Calu3 (cell line): ENCODE data around the gene EPB42. TPM values are rescaled to one million over a fixed set of nuclear protein-coding genes. Genes with fewer than 3 reads are reported as not detected.
"Not testable (repeated sequence)": the region's sequence is repeated elsewhere in the genome, so short reads cannot be mapped to it uniquely, and the experiment has no call there.

Experiments used
- BruUV-seq: library from RNA; stranded (reverse); fragments of 400-500 nt; replicated peaks from 2 replicates; lab custom pipeline; 2021; lab: Mats Ljungman, UMichigan
- CTCF ChIA-PET: fragments of 300-600 bp; sonication (Branson Sonifier 250); formaldehyde crosslinking; loops from one replicate; lab custom pipeline; 2022; ENCODE audit warnings: antibody characterized with exemption; lab: Charles Lee
- DNase-seq: peaks from one replicate; pipeline ENCODE4 v3.0.0; 2022
- H3K27ac Mint-ChIP-seq: one replicate; pipeline ENCODE4 v1.8.0; 2022; ENCODE audit warnings: mixed read lengths; ENCODE audit not compliant: unreplicated experiment
- H3K27me3 Mint-ChIP-seq: one replicate; pipeline ENCODE4 v1.8.0; 2022; ENCODE audit warnings: mixed read lengths; ENCODE audit not compliant: unreplicated experiment
- H3K36me3 Mint-ChIP-seq: one replicate; pipeline ENCODE4 v1.8.0; 2022; ENCODE audit warnings: mild to moderate bottlenecking, moderate library complexity, mixed read lengths; ENCODE audit not compliant: insufficient read depth, unreplicated experiment
- H3K4me1 Mint-ChIP-seq: one replicate; pipeline ENCODE4 v1.8.0; 2022; ENCODE audit warnings: mild to moderate bottlenecking, low read depth, mixed read lengths; ENCODE audit not compliant: unreplicated experiment
- H3K4me3 Mint-ChIP-seq: one replicate; pipeline ENCODE4 v1.8.0; 2022; ENCODE audit warnings: mild to moderate bottlenecking, low read depth, moderate library complexity, mixed read lengths; ENCODE audit not compliant: unreplicated experiment
- H3K9me3 Mint-ChIP-seq: one replicate; pipeline ENCODE4 v1.8.0; 2022; ENCODE audit warnings: low read depth, mixed read lengths; ENCODE audit not compliant: unreplicated experiment
- intact Hi-C: fragments of 100-400 bp; cut with micrococcal nuclease; formaldehyde crosslinking; loops from one replicate; pipeline ENCODE4 v1.10.0; 2022; ENCODE audit not compliant: unreplicated experiment
- total RNA-seq: library from RNA; stranded (reverse); gene quantifications from 2 replicates; pipeline ENCODE4 v1.2.3, GENCODE V29; 2022
- TF ChIP-seq, protein P1 (sequence below): fragments of 200-600 bp; IDR thresholded peaks from one replicate; pipeline ENCODE4 v1.8.0; 2022; ENCODE audit warnings: antibody characterized with exemption; ENCODE audit not compliant: unreplicated experiment

The EPB42 gene
- total RNA-seq, 1 experiment from 2014 or later, result not detected

DNA sequence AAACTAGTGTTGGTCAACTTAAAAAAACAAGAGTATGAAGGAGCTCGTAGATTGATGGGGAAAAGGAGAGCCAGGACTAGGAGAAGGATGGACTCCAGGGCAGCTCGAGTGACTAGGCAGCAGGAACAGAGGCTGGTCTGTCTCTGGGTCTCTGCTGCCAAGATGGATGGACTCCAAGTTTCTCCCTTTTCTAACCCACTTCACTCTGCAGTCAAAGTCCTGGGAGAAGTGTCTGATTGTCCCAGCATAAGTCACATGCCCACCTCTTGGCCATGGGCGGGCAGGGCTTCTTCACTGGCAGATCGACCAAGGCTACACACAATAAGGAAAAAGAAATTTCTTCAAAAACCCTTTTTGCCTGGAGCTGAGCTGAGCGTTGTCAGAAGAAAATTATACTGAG lies 9.2 kb upstream of the EPB42 start:
- CTCF ChIA-PET, result no interaction called here

DNA sequence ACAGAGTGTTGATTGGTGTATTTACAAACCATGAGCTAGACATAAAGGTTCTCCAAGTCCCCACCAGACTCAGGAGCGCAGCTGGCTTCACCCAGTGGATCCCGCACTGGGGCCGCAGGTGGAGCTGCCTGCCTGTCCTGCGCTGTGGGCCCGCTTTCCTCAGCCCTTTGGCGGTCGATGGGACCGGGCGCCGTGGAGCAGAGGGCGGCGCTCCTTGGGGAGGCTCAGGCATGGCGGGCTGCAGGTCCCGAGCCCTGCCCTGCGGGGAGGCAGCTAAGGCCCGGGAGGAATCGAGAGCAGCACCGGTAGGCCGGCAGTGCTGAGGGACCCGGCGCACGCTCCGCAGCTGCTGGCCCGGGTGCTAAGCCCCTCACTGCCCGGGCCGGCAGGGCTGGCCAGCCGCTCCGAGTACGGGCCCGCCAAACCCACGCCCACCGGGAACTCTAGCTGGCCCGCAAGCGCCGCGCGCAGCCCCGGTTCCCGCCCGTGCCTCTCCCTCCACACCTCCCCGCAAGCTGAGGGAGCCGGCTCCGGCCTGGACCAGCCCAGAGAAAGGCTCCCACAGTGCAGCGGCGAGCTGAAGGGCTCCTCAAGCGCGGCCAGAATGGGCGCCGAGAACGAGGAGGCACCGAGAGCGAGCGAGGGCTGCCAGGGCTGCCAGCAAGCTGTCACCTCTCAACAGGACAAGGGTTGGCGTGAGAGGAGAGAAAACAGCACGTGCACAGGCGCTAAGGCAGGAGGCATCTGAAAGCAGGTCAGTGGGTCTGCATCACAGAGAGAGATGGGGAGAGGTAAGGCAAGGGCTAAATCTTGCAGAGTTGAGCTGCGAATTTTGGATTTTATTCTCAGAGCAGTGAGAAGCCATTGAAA lies 5.9 kb upstream of the EPB42 start:
- CTCF ChIA-PET, result interaction anchor here (1.6 to 2.4 kb wide), 2 partner anchors 15 to 59 kb away, joined by 5 to 55 read pairs; no protein-coding TSS in a partner anchor
- no TSS peak for BruUV-seq
- TF ChIP-seq, protein P1, sequence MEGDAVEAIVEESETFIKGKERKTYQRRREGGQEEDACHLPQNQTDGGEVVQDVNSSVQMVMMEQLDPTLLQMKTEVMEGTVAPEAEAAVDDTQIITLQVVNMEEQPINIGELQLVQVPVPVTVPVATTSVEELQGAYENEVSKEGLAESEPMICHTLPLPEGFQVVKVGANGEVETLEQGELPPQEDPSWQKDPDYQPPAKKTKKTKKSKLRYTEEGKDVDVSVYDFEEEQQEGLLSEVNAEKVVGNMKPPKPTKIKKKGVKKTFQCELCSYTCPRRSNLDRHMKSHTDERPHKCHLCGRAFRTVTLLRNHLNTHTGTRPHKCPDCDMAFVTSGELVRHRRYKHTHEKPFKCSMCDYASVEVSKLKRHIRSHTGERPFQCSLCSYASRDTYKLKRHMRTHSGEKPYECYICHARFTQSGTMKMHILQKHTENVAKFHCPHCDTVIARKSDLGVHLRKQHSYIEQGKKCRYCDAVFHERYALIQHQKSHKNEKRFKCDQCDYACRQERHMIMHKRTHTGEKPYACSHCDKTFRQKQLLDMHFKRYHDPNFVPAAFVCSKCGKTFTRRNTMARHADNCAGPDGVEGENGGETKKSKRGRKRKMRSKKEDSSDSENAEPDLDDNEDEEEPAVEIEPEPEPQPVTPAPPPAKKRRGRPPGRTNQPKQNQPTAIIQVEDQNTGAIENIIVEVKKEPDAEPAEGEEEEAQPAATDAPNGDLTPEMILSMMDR, result no peak
- no peaks in the 10 kb centered on the region for H3K4me1 Mint-ChIP-seq
- no peaks in the 10 kb centered on the region for H3K9me3 Mint-ChIP-seq
- H3K36me3 Mint-ChIP-seq, result no peaks in the 10 kb centered on the region
- intact Hi-C loops, result no loop called here
- DNase-seq, result no peak
- H3K27ac Mint-ChIP-seq, result no peak overlapping the region
- H3K4me3 Mint-ChIP-seq, result no peak overlapping the region
- peaks cover 26% of the 10 kb centered on the region for H3K27me3 Mint-ChIP-seq

More for the DNA sequence above, 9.2 kb upstream of the EPB42 start:
- no peaks in the 10 kb centered on the region for H3K36me3 Mint-ChIP-seq
- H3K4me1 Mint-ChIP-seq, result no peaks in the 10 kb centered on the region
- no peak for DNase-seq
- TF ChIP-seq, protein P1, result no peak
- no TSS peak for BruUV-seq
- H3K27me3 Mint-ChIP-seq, result peaks cover 32% of the 10 kb centered on the region
- H3K27ac Mint-ChIP-seq, result no peak overlapping the region
- H3K9me3 Mint-ChIP-seq, result no peaks in the 10 kb centered on the region
- H3K4me3 Mint-ChIP-seq, result no peak overlapping the region
- intact Hi-C loops, result no loop called here

DNA sequence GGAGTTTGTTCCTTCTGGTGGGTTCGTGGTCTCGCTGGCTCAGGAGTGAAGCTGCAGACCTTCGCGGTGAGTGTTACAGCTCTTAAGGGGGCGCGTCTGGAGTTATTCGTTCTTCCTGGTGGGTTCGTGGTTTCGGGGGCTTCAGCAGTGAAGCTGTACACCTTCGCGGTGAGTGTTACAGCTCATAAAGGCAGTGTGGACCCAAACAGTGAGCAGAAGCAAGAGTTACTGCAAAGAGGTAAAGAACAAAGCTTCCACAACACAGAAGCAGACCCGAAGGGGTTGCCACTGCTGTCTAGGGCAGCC lies 5.1 kb upstream of the EPB42 start:
- not testable (repeated sequence) for BruUV-seq, DNase-seq, H3K4me3 Mint-ChIP-seq, H3K9me3 Mint-ChIP-seq, H3K27ac Mint-ChIP-seq, H3K4me1 Mint-ChIP-seq, H3K36me3 Mint-ChIP-seq
- intact Hi-C loops, result loop anchor here (1.0 kb wide), 1 partner anchor 59 kb away; no protein-coding TSS in a partner anchor
- H3K27me3 Mint-ChIP-seq, result peaks cover 21% of the 10 kb centered on the region
- CTCF ChIA-PET, result interaction anchor here (0.9 to 2.4 kb wide), 4 partner anchors 16 to 60 kb away, joined by 4 to 55 read pairs (median 5); no protein-coding TSS in a partner anchor

DNA sequence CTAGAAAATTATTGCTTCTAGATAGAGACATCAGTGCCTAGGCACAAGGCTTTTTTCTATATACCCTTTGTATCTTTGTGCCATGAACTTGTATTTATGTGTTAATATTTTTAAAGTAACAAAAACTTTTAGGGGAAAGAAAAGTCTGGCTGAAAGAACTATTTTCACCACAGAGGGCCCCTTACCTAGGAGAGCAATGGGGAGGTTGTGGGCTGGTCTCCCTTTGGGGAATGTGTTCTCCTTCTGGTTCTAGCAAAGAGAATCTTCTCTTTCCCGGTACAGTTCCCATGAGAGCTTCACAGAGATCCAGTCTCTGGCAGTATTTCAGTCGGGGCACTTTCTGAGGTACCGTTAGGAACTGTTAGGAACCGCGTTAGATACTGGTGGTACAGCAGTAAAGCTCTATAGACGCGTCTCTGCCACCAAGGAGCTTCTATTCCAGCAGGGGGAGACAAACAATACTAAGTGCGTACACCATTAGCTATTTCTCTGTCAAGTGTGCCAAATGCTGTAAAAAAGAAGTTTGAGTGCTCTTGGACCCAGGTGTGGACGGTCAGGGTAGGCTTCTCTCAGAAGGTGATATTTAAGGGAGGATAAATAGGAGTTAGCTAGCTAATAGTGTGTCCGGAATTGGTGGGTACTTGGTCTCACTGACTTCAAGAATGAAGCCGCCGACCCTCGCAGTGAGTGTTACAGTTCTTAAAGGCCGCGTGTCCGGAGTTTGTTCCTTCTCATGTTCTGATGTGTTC lies 4.6 kb upstream of the EPB42 start:
- H3K27me3 Mint-ChIP-seq, result peaks cover 20% of the 10 kb centered on the region
- H3K9me3 Mint-ChIP-seq, result no peaks in the 10 kb centered on the region
- intact Hi-C loops, result loop anchor here (1.0 kb wide), 1 partner anchor 60 kb away; no protein-coding TSS in a partner anchor
- H3K4me3 Mint-ChIP-seq, result no peak overlapping the region
- BruUV-seq, result no TSS peak
- CTCF ChIA-PET, result interaction anchor here (0.6 to 2.4 kb wide), 7 partner anchors 10 to 63 kb away, joined by 3 to 55 read pairs (median 4); partner anchors contain the start of gene TGM5
- H3K36me3 Mint-ChIP-seq, result no peaks in the 10 kb centered on the region
- no peak overlapping the region for H3K27ac Mint-ChIP-seq
- H3K4me1 Mint-ChIP-seq, result no peaks in the 10 kb centered on the region
- DNase-seq, result peak; percentile 40
- TF ChIP-seq, protein P1, result peak; percentile 27
